ENCODE results near the gene GLOD4. TPM values are rescaled to one million over a fixed set of nuclear protein-coding genes. Genes with fewer than 3 reads are reported as not detected.

GLOD4 gene
- total RNA-seq, 2 experiments from 2014 or later = 48.4 to 79.7 TPM

DNA sequence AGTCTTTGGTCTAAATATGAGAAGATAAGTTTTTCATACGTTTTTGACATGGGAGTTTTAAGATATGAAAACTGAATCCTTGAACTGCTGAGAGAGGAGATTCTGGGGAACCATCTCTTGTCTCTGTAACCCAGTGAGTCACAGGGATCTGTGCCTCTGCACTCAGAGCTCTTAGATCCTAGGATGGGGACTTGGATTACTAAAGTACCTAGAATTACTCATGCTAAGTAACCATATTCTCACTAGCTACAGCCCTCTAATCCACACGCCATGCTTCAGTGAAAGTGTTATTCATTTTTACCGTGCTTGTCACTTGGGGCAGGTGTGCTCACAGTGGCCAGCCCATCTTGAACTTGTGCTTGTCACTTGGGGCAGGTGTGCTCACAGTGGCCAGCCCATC lies 2.1 kb upstream of the GLOD4 start:
- Histone ChIP-seq H3K36me3 (ENCODE audit: insufficient read depth, low read length) (peaks cover 51% of the 10 kb centered on the region), H3K4me2 (ENCODE audit: low read length) (peak overlapping the region; percentile 86), H3K79me2 (ENCODE audit: insufficient read depth, low read depth, low read length) (peaks cover 65% of the 10 kb centered on the region), H2AFZ (ENCODE audit: low read length) (no peak overlapping the region), H3K4me1 (ENCODE audit: insufficient read depth, low read length, poor library complexity, severe bottlenecking) (peaks cover 21% of the 10 kb centered on the region), H3K9me2 (ENCODE audit: insufficient read depth, low read length) (no peaks in the 10 kb centered on the region), H3K9me3 (ENCODE audit: low read length) (no peaks in the 10 kb centered on the region), H4K20me1 (ENCODE audit: insufficient read depth, low read length) (peaks cover 10% of the 10 kb centered on the region; the same call in 1 of the 2 replicates), H3K4me3 (ENCODE audit: low read depth, low read length, poor library complexity, severe bottlenecking) (peak overlapping the region; percentile 95), H3K27ac (ENCODE audit: low read depth, low read length, poor library complexity, severe bottlenecking) (no peak overlapping the region)
- ChIA-PET POLR2A (no interaction called here), CTCF (ENCODE audit: unreplicated experiment) (no interaction called here)
- intact Hi-C loops (cut with micrococcal nuclease; ENCODE audit: unreplicated experiment) = loop anchor here (5.0 kb wide), 1 partner anchor 213 kb away; the partner anchor contains the start of gene TIMM22
- TF ChIP-seq, protein P1, sequence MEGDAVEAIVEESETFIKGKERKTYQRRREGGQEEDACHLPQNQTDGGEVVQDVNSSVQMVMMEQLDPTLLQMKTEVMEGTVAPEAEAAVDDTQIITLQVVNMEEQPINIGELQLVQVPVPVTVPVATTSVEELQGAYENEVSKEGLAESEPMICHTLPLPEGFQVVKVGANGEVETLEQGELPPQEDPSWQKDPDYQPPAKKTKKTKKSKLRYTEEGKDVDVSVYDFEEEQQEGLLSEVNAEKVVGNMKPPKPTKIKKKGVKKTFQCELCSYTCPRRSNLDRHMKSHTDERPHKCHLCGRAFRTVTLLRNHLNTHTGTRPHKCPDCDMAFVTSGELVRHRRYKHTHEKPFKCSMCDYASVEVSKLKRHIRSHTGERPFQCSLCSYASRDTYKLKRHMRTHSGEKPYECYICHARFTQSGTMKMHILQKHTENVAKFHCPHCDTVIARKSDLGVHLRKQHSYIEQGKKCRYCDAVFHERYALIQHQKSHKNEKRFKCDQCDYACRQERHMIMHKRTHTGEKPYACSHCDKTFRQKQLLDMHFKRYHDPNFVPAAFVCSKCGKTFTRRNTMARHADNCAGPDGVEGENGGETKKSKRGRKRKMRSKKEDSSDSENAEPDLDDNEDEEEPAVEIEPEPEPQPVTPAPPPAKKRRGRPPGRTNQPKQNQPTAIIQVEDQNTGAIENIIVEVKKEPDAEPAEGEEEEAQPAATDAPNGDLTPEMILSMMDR (conservative IDR thresholded peaks at IDR 0.05; ENCODE audit: low read length) = no peak
- TF ChIP-seq EZH2phosphoT487 (IDR thresholded peaks at IDR 0.05; ENCODE audit: borderline replicate concordance, low read depth, low read length) = no peak
- no peak for DNase-seq (ENCODE audit: low spot score)
- no TSS peak for BruUV-seq (replicated peaks)

DNA sequence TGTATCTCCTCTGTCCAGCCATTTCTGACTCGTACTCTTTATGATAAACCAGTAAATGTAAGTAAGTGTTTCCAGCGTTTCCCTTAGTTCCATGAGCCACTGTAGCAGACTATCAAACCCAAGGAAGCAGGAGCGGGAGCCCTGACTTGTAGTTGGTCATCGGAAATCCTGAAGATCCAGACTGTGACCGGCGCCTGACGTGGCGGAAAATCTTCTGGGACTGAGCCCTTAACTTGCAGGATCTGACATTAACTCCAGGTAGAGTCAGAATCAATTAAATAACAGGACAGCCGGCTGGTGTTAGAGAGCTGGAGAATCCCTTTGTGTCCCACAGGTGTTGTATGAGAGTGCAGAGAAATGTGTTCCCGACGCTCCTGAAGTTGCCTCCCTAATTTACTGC lies 4.0 kb downstream of the GLOD4 start:
- Histone ChIP-seq H3K4me1 (ENCODE audit: insufficient read depth, low read length, poor library complexity, severe bottlenecking) (peaks cover 8% of the 10 kb centered on the region), H4K20me1 (ENCODE audit: insufficient read depth, low read length) (peaks cover under 1% of the 10 kb centered on the region; the same call in 1 of the 2 replicates), H3K9me3 (ENCODE audit: low read length) (no peaks in the 10 kb centered on the region), H3K4me3 (ENCODE audit: low read depth, low read length, poor library complexity, severe bottlenecking) (no peak overlapping the region), H3K4me2 (ENCODE audit: low read length) (no peak overlapping the region), H2AFZ (ENCODE audit: low read length) (no peak overlapping the region), H3K9me2 (ENCODE audit: insufficient read depth, low read length) (no peaks in the 10 kb centered on the region), H3K79me2 (ENCODE audit: insufficient read depth, low read depth, low read length) (peaks cover 42% of the 10 kb centered on the region), H3K27ac (ENCODE audit: low read depth, low read length, poor library complexity, severe bottlenecking) (no peak overlapping the region), H3K36me3 (ENCODE audit: insufficient read depth, low read length) (peaks cover 57% of the 10 kb centered on the region)
- BruUV-seq (replicated peaks) = no TSS peak
- intact Hi-C loops (cut with micrococcal nuclease; ENCODE audit: unreplicated experiment) = no loop called here
- no peak for DNase-seq (ENCODE audit: low spot score)
- no peak for TF ChIP-seq EZH2phosphoT487 (IDR thresholded peaks at IDR 0.05; ENCODE audit: borderline replicate concordance, low read depth, low read length)
- TF ChIP-seq, protein P1 (conservative IDR thresholded peaks at IDR 0.05; ENCODE audit: low read length) = no peak
- ChIA-PET POLR2A (no interaction called here), CTCF (ENCODE audit: unreplicated experiment) (no interaction called here)

DNA sequence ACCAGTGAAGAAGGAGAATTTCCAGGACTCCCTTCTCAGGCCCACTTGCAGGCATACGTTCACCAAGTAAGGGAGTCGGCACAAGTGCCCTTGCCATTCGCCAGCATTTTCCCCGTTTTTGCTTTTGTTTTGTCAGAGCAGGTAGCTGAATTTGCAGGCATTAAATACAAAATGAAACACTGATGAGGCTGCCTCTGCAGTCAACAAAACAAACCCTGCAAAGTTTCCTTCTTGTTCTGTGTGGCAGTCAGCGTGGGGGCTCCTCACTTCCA lies 7.8 kb downstream of the GLOD4 start:
- CTCF ChIA-PET (ENCODE audit: unreplicated experiment) = no interaction called here
- Histone ChIP-seq H3K36me3 (ENCODE audit: insufficient read depth, low read length) (peaks cover 95% of the 10 kb centered on the region), H4K20me1 (ENCODE audit: insufficient read depth, low read length) (no peaks in the 10 kb centered on the region), H3K4me3 (ENCODE audit: low read depth, low read length, poor library complexity, severe bottlenecking) (no peak overlapping the region), H3K9me3 (ENCODE audit: low read length) (no peaks in the 10 kb centered on the region), H3K4me1 (ENCODE audit: insufficient read depth, low read length, poor library complexity, severe bottlenecking) (no peaks in the 10 kb centered on the region), H2AFZ (ENCODE audit: low read length) (no peak overlapping the region), H3K27ac (ENCODE audit: low read depth, low read length, poor library complexity, severe bottlenecking) (no peak overlapping the region), H3K4me2 (ENCODE audit: low read length) (no peak overlapping the region), H3K79me2 (ENCODE audit: insufficient read depth, low read depth, low read length) (peaks cover 5% of the 10 kb centered on the region; the same call in 1 of the 2 replicates), H3K9me2 (ENCODE audit: insufficient read depth, low read length) (no peaks in the 10 kb centered on the region)
- no peak for TF ChIP-seq EZH2phosphoT487 (IDR thresholded peaks at IDR 0.05; ENCODE audit: borderline replicate concordance, low read depth, low read length)
- TF ChIP-seq, protein P1 (conservative IDR thresholded peaks at IDR 0.05; ENCODE audit: low read length) = no peak
- POLR2A ChIA-PET = no interaction called here
- no peak for DNase-seq (ENCODE audit: low spot score)
- no TSS peak for BruUV-seq (replicated peaks)
- intact Hi-C loops (cut with micrococcal nuclease; ENCODE audit: unreplicated experiment) = no loop called here
